SK-N-MC (cell line): Measurements from ENCODE around the gene GNRH2.

ENCODE experiments used
- DNase-seq: peaks from one replicate; pipeline ENCODE4 v3.0.0-alpha.2; 2011; ENCODE audit warnings: low read depth, low spot score
- H3K27ac ChIP-seq: fragments of 200-600 bp; sonication (generic); 2 replicates; pipeline ENCODE4 v1.5.1; 2016; ENCODE audit warnings: mixed run types
- H3K36me3 ChIP-seq: fragments of 200-600 bp; sonication (generic); 2 replicates; pipeline ENCODE4 v1.6.1; 2017; ENCODE audit warnings: antibody characterized with exemption, low read length, mixed read lengths; ENCODE audit not compliant: insufficient read depth
- H3K4me3 ChIP-seq: fragments of 200-600 bp; sonication (generic); 2 replicates; pipeline ENCODE4 v1.5.1; 2016
- H3K9ac ChIP-seq: fragments of 200-600 bp; sonication (generic); 2 replicates; pipeline ENCODE4 v1.8.0; 2017; ENCODE audit warnings: mixed run types, mixed read lengths; ENCODE audit not compliant: insufficient read length
- H3K9me3 ChIP-seq: fragments of 200-600 bp; sonication (generic); 2 replicates; pipeline ENCODE4 v1.6.1; 2017; ENCODE audit warnings: low read depth, mild to moderate bottlenecking, antibody characterized with exemption, low read length, moderate library complexity, mixed read lengths
- EZH2 ChIP-seq: fragments of 200-600 bp; sonication (generic); IDR thresholded peaks from one replicate; pipeline ENCODE4 v1.6.1; 2017; ENCODE audit warnings: antibody characterized with exemption
- FOXP2 ChIP-seq: optimal IDR thresholded peaks from 2 replicates; pipeline ENCODE3; 2011; ENCODE audit warnings: mild to moderate bottlenecking, moderate library complexity; ENCODE audit not compliant: insufficient read depth; ENCODE audit errors: extremely low read length, control extremely low read depth
- POLR2AphosphoS5 ChIP-seq: IDR thresholded peaks from 2 replicates; pipeline ENCODE4 v1.6.1; 2012; ENCODE audit warnings: mild to moderate bottlenecking, low read depth, low read length, borderline replicate concordance

GNRH2 gene

DNA sequence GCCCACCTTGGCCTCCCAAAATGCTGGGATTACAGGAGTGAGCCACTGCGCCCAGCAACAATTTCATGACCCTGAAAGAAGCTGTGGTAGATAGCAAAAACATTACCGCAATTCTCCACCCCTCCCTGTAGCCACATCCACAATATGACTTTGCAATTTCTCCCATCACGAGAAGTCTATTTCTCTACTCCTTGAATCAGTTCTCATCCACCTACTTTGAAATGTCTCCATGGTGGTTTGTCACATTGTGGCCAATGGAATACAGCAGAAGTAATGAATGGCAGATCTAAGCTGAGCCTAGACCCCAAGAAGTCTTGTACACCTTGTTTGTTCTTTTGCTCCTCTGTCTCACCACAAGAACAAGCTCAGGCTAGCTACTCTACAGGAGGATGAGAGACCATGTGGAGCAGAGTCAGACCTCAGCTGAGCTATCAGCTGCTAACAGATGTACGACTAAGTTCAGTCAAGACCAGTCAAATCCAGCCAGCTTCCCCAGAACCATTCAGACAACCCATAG lies 34.3 kb downstream of the GNRH2 start:
- no peak overlapping the region for H3K9ac ChIP-seq
- TF ChIP-seq POLR2AphosphoS5 (no peak), FOXP2 (no peak), EZH2 (no peak)
- no peak overlapping the region for H3K27ac ChIP-seq
- no peak for DNase-seq
- no peaks in the 10 kb centered on the region for H3K9me3 ChIP-seq
- no peaks in the 10 kb centered on the region for H3K36me3 ChIP-seq
- no peak overlapping the region for H3K4me3 ChIP-seq

DNA sequence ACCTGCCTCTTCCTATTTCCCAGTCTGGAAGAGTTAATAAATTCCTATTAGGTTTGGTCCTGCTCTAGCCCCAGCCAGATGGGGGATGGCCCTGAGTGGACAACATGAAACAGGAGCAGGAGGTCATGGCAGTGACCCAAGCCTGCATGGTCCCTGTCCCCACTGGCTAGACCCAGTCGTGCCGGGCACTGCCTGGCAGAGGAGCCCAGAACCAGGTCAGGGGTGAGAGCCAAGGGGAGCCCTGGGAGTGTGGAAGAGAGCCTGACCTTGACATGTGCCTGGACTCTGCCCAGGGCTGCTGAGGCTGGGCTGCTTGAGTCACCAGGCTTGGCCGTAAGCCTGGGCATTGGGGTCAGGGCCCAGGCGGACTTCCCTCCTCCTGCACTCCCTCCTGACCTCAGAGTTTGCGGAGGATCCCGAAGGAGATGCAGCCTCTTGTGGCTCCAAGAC lies 37.5 kb downstream of the GNRH2 start:
- Histone ChIP-seq H3K4me3 (no peak overlapping the region), H3K27ac (no peak overlapping the region), H3K36me3 (no peaks in the 10 kb centered on the region), H3K9me3 (no peaks in the 10 kb centered on the region), H3K9ac (no peak overlapping the region)
- DNase-seq: no peak
- TF ChIP-seq FOXP2 (no peak), POLR2AphosphoS5 (no peak), EZH2 (no peak)

DNA sequence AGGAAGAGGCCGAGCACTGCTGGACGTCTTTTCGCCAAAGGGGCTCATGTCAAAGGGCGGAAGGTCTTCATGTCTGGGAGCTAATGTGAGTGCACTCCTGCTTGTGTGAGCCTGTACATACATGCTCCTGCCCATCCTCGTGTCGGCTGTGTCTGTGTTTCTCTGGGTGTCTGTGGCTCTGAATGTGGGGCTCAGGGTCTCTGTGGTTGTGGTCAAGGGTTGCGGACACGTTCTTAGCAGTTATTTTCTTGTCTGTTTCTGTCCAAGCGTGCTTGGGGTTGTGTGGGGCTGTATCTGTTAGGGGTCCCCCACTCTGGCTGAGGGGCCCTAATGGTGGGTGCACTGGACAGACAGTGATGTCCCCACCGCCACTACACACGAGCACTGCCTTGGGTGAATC lies 38.2 kb downstream of the GNRH2 start:
- TF ChIP-seq EZH2 (no peak), FOXP2 (no peak), POLR2AphosphoS5 (no peak)
- no peak for DNase-seq
- H3K27ac ChIP-seq: no peak overlapping the region
- no peaks in the 10 kb centered on the region for H3K9me3 ChIP-seq
- no peak overlapping the region for H3K4me3 ChIP-seq
- H3K9ac ChIP-seq: no peak overlapping the region
- no peaks in the 10 kb centered on the region for H3K36me3 ChIP-seq

DNA sequence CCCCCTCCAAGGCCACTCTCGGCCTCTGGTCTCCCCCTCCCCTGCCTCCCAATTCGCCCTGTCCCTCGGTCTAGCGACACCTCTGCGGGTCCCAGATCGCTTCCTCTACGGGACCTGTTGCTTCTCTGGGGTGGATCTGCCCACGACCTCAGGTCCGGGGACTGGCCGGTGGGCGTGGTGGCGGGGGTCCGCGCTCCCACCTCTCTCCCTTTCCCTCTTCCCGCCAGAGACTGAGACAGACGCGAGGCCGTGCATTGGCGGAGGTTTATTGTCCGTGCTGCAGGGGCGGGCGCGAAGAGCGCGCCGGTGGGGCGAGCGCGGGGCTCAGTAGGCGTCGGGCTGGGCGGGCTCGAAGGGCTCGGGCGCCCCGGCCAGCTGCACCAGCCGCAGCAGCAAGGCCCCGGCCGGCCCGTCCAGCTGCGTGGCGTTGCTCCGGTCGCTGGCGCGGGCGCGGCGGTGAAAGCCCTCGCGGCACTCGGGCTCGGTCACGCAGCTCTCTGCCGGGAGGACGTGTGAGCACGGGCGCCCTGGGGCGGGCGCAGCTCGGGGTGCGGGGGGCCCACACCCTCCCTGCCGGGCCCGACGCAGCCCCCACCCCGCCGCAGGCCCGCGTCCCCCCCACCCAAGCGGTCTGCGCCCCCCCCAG lies 39.0 kb downstream of the GNRH2 start:
- no peak for TF ChIP-seq EZH2
- TF ChIP-seq FOXP2: no peak
- no peak for TF ChIP-seq POLR2AphosphoS5
- Histone ChIP-seq H3K27ac (no peak overlapping the region), H3K9me3 (no peaks in the 10 kb centered on the region), H3K36me3 (no peaks in the 10 kb centered on the region), H3K9ac (no peak overlapping the region), H3K4me3 (peak overlapping the region; percentile 58; the same call in 1 of the 2 replicates)
- no peak for DNase-seq

DNA sequence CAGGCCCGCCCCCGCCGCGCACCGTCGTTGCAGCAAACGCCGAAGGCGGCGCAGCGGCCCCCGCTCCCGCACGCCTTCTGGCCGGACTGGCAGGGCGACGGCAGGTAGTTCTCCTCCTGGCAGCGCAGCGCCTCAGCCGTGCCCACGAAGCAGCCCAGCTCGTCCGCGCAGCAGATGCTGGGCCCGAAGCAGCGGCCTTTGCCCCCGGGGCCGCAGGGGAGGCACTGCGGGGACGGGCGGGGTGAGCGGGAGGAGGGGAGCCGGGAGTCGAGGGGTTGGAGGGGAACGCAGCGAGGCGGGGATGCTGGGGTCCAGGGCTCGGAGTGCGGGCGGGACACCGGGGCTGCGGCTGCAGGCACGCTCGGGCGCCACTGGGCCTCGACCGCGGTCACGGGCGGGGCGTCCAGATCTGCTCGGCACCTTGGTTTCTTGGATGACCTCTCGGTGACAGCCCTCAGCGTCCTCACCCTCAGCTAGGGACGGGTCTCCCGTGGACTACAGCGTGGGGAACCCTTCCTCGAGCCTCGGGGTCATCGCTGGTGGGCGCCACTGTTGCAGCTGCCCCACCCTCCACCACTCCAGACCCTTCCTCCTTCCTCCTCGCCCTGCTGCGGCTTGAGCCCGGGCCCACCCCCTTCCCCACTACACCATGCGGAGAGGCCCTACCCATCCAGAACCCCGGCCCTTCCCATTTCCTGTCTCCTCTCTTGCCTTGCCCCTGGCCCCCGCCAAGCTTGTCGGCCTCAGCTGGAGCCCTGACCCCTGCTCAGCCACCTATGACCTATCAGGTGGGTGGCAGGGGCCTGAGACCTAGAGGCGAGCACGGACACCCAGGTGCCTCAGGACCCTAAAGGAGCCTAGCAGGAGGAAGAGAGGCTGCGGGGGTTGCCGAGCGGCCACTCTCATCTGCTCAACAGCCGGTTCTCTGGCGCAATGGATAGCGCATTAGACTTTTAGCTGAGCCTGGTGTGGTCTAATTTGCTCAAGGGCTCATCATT lies 39.8 kb downstream of the GNRH2 start:
- TF ChIP-seq FOXP2 (no peak), POLR2AphosphoS5 (no peak), EZH2 (no peak)
- Histone ChIP-seq H3K27ac (no peak overlapping the region), H3K9me3 (no peaks in the 10 kb centered on the region), H3K9ac (no peak overlapping the region), H3K4me3 (no peak overlapping the region), H3K36me3 (no peaks in the 10 kb centered on the region)
- DNase-seq: no peak

DNA sequence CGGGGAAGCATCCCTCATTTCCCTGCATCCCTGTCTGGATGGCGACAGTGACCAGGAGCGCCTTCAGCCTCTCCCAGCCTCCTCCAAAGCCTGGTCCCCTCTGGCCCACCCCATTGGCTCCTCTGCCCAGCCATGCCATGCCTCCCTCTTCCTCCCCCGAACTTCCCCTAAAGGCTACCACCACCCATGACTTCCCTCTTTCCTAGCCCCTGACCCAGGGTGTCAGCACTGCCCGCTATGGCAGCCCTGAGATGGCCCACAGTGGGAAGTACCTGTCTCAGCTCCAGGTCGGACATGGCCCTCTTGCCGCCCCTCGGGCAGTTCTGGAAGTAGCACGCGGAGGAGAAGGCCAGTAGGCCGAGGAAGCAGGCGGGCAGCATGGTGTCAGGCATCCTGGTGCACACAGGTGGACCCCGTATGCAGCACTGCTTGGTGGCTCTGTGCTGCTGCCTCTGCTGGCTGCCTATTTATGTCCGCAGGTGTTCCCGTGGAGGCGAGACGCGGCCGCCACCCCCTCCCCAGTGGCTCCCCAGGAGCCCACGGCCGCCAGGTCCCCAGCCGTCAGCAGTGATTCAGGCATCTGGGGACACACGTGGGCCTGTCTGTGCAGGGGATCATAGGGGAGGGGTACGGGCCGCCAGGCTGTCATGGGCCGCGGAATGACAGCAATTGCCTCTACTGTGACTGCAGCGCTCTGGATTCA lies 41.0 kb downstream of the GNRH2 start, which contains the start of gene AVP:
AVP (minus strand) TSS at position 442 of the 703 bp plus-strand sequence; CDS start at position 392, 50 bp downstream.
- Histone ChIP-seq H3K27ac (no peak within 1 kb of the TSS), H3K9ac (no peak within 1 kb of the TSS), H3K36me3 (no peaks in the 10 kb centered on the region), H3K4me3 (no peak within 1 kb of the TSS), H3K9me3 (no peaks in the 10 kb centered on the region)
- TF ChIP-seq POLR2AphosphoS5 (no peak), EZH2 (no peak), FOXP2 (no peak)
- DNase-seq: no peak

DNA sequence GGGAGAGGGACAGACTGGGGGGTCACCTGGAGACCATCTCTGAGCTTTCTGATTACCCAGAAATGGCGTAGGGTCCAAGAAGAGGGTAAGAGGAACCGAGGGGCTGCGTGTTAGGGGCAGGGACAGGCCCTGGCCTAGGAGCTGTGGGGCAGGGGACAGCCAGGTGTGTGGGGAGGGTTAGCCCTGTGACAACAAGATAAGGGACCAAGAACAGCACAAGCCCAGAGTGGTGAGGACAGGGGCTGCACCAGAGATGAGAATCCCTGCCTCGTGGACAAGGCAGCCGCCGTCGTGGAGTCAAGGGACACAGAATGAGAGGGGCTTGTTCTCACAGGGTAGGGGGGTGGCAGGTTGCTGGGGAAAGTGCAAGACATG lies 41.6 kb downstream of the GNRH2 start:
- DNase-seq: no peak
- Histone ChIP-seq H3K9me3 (no peaks in the 10 kb centered on the region), H3K4me3 (no peak overlapping the region), H3K36me3 (no peaks in the 10 kb centered on the region), H3K9ac (no peak overlapping the region), H3K27ac (no peak overlapping the region)
- TF ChIP-seq EZH2 (no peak), FOXP2 (no peak), POLR2AphosphoS5 (no peak)
